GM12878 (cell line): ENCODE measurements around the gene MCC. TPM values are rescaled to one million over a fixed set of nuclear protein-coding genes. Genes with fewer than 3 reads are reported as not detected.

Source experiments
- ATAC-seq: fragments of 200-7000 bp; cut with Tn5 transposase; 3 replicates; pipeline ENCODE4 v1.9.1; 2020; ENCODE audit warnings: mild to moderate bottlenecking, moderate library complexity
- BruUV-seq: library from RNA; stranded (reverse); fragments of 400-500 nt; replicated peaks from 2 replicates; lab custom pipeline; 2021; lab: Mats Ljungman, UMichigan
- CTCF ChIA-PET: fragments of 300-600 bp; sonication (Branson Sonifier 250); formaldehyde crosslinking; extraction: SDS; loops from one replicate; lab custom pipeline; 2021; ENCODE audit warnings: inconsistent platforms; lab: Yijun Ruan, JAX
- POLR2A ChIA-PET: fragments of 350-600 bp; formaldehyde crosslinking; extraction: SDS; loops from one replicate; lab custom pipeline; 2021; ENCODE audit warnings: inconsistent platforms; lab: Charles Lee
- RAD21 ChIA-PET: fragments of 300-600 bp; sonication (Branson Sonifier 250); formaldehyde crosslinking; loops from one replicate; lab custom pipeline; 2023; ENCODE audit warnings: antibody characterized with exemption; ENCODE audit not compliant: unreplicated experiment; lab: Charles Lee
- SMC1A ChIA-PET: fragments of 300-600 bp; sonication (Branson Sonifier 250); formaldehyde crosslinking; loops from one replicate; lab custom pipeline; 2023; ENCODE audit not compliant: unreplicated experiment, uncharacterized antibody; lab: Charles Lee
- DNase-seq: peaks from one replicate; pipeline ENCODE4 v3.0.0-alpha.2; 2011; ENCODE audit warnings: low read depth, low spot score
- FAIRE-seq: peaks from 3 replicates; lab custom pipeline; 2011; peaks lifted over from hg19 to GRCh38; lab: Jason Lieb, UNC
- H2AFZ ChIP-seq: 2 replicates; pipeline ENCODE4 v1.6.0; 2011; ENCODE audit warnings: low read depth, low read length, control low read depth; ENCODE audit not compliant: control insufficient read depth
- H3K27ac ChIP-seq: 2 replicates; pipeline ENCODE4 v1.5.1; 2011; ENCODE audit warnings: control low read depth; ENCODE audit not compliant: control insufficient read depth, insufficient read depth
- H3K27me3 ChIP-seq, 2 experiments: replicated peaks in 1 of 2; 2 replicates each; pipeline versions ENCODE4 v1.6.0 to v1.6.1; 2011; ENCODE audit warnings: low read length in 1 of 2; ENCODE audit not compliant: control insufficient read depth in 2 of 2, insufficient read depth in 2 of 2
- H3K36me3 ChIP-seq, 2 experiments: 2 replicates each; pipeline ENCODE4 v1.5.1; 2011; ENCODE audit warnings: low read length in 1 of 2; ENCODE audit not compliant: control insufficient read depth in 2 of 2, insufficient read depth in 2 of 2
- H3K4me1 ChIP-seq: 2 replicates; pipeline ENCODE4 v1.6.1; 2011; ENCODE audit warnings: mild to moderate bottlenecking, low read length, moderate library complexity, mixed read lengths; ENCODE audit not compliant: control insufficient read depth, insufficient read depth
- H3K4me2 ChIP-seq: 2 replicates; pipeline ENCODE4 v1.6.0; 2011; ENCODE audit warnings: control low read depth; ENCODE audit not compliant: control insufficient read depth, insufficient read depth
- H3K4me3 ChIP-seq: fragments of 200-600 bp; sonication (generic); 2 replicates; pipeline ENCODE4 v1.5.1; 2016
- H3K79me2 ChIP-seq: 2 replicates; pipeline ENCODE4 v1.6.0; 2011; ENCODE audit warnings: low read length; ENCODE audit not compliant: control insufficient read depth, insufficient read depth
- H3K9ac ChIP-seq: 2 replicates; pipeline ENCODE4 v1.8.0; 2011; ENCODE audit warnings: low read length, control low read depth, mixed read lengths; ENCODE audit not compliant: control insufficient read depth, insufficient read depth
- H3K9me3 ChIP-seq: replicated peaks from 3 replicates; pipeline ENCODE4 v1.5.1; 2011; ENCODE audit warnings: mild to moderate bottlenecking, low read length; ENCODE audit not compliant: control insufficient read depth, insufficient read depth
- H4K20me1 ChIP-seq: 2 replicates; pipeline ENCODE4 v1.6.0; 2011; ENCODE audit not compliant: control insufficient read depth, insufficient read depth
- CBFB ChIP-seq: IDR thresholded peaks from 2 replicates; pipeline ENCODE4 v1.6.1; 2016; ENCODE audit warnings: antibody characterized with exemption, low read depth
- CREM ChIP-seq: IDR thresholded peaks from 2 replicates; pipeline ENCODE4 v1.6.1; 2014; ENCODE audit warnings: antibody characterized with exemption, low read depth
- DPF2 ChIP-seq: fragments of 450-650 bp; IDR thresholded peaks from 2 replicates; pipeline ENCODE4 v1.6.1; 2017; ENCODE audit warnings: mild to moderate bottlenecking
- EED ChIP-seq: sonication (generic); IDR thresholded peaks from 2 replicates; pipeline ENCODE4 v1.6.1; 2016; ENCODE audit warnings: antibody characterized with exemption, low read depth
- HDGF ChIP-seq: fragments of 450-650 bp; IDR thresholded peaks from 2 replicates; pipeline ENCODE4 v1.6.1; 2016; ENCODE audit warnings: antibody characterized with exemption
- KDM1A ChIP-seq: fragments of 200-600 bp; sonication (generic); IDR thresholded peaks from 2 replicates; pipeline ENCODE4 v1.6.1; 2016; ENCODE audit warnings: borderline replicate concordance
- MEF2A ChIP-seq: IDR thresholded peaks from 2 replicates; pipeline ENCODE4 v1.6.1; 2011; ENCODE audit warnings: low read depth, mild to moderate bottlenecking, low read length, moderate library complexity; ENCODE audit not compliant: insufficient read depth
- STAT1 ChIP-seq: fragments of 450-650 bp; conservative IDR thresholded peaks from 2 replicates; pipeline ENCODE4 v1.6.1; 2014; ENCODE audit warnings: antibody characterized with exemption, mild to moderate bottlenecking
- ZBED1 ChIP-seq: IDR thresholded peaks from 2 replicates; pipeline ENCODE4 v1.6.1; 2016; ENCODE audit warnings: borderline replicate concordance
- ZBTB40 ChIP-seq: fragments of 450-650 bp; IDR thresholded peaks from 2 replicates; pipeline ENCODE4 v1.6.1; 2016; ENCODE audit warnings: mild to moderate bottlenecking, moderate library complexity, borderline replicate concordance
- ZNF217 ChIP-seq: fragments of 450-650 bp; IDR thresholded peaks from 2 replicates; pipeline ENCODE4 v1.6.1; 2017; ENCODE audit warnings: antibody characterized with exemption, mild to moderate bottlenecking
- ZNF687 ChIP-seq: fragments of 450-650 bp; IDR thresholded peaks from 2 replicates; pipeline ENCODE4 v1.6.1; 2017; ENCODE audit warnings: mild to moderate bottlenecking, moderate library complexity
- ZSCAN29 ChIP-seq: fragments of 450-650 bp; IDR thresholded peaks from 2 replicates; pipeline ENCODE4 v1.6.1; 2017; ENCODE audit warnings: mild to moderate bottlenecking, moderate library complexity
- WGBS: methylation state at CpG from one replicate; pipeline ENCODE4 v1.1.6; 2016; ENCODE audit warnings: low lambda C conversion rate; ENCODE audit not compliant: insufficient replicate concordance, insufficient coverage; ENCODE audit errors: missing lambda C conversion rate; 5-methylcytosine and 5-hydroxymethylcytosine counted together
- in situ Hi-C: fragments of 300-500 bp; cut with MboI; formaldehyde crosslinking; loops from 9 replicates; pipeline ENCODE4 v1.14.3; 2018; ENCODE audit warnings: mixed read lengths
- intact Hi-C: fragments of 100-400 bp; cut with micrococcal nuclease; formaldehyde crosslinking; loops from one replicate; pipeline ENCODE4 v1.14.2; 2022; ENCODE audit not compliant: unreplicated experiment
- polyA plus RNA-seq, 11 experiments: library from polyadenylated mRNA; depleted of rRNA in 4 of 11; unstranded in 6 of 11; stranded (reverse) in 5 of 11; fragments of >200 nt; fragmentation: Nextera tagmentation in 4 of 11; fragmentation: Illumina TruSeq in 1 of 11; extraction: Ambion mirVana in 4 of 11; extraction: Trizol in 1 of 11; gene quantifications; 1 replicate in 1 of 11; 2 replicates in 10 of 11; pipeline versions ENCODE4 v1.2.1 to v1.2.3, GENCODE V29; 2011 to 2016; ENCODE audit warnings: inconsistent platforms in 2 of 11, missing spikeins in 2 of 11, low read depth in 1 of 11
- total RNA-seq, 4 experiments: library from RNA; depleted of rRNA in 3 of 4; stranded (reverse); fragments of >200 nt in 3 of 4; fragmentation: Illumina TruSeq in 1 of 4; extraction: Trizol in 1 of 4; gene quantifications; 2 replicates each; pipeline versions ENCODE4 v1.2.1 to v1.2.3, GENCODE V29; 2013 to 2021
- TF ChIP-seq, protein P1 (sequence below): fragments of 150-350 bp; IDR thresholded peaks from 2 replicates; pipeline ENCODE4 v1.6.1; 2014; ENCODE audit warnings: mild to moderate bottlenecking, low read depth, low read length

MCC gene
- total and polyA plus RNA-seq, 10 of the 15 experiments (the other 5 are each of a cell fraction or from before 2014, with no cell fraction given), result 0.03 to 0.86 (median 0.16) TPM

DNA sequence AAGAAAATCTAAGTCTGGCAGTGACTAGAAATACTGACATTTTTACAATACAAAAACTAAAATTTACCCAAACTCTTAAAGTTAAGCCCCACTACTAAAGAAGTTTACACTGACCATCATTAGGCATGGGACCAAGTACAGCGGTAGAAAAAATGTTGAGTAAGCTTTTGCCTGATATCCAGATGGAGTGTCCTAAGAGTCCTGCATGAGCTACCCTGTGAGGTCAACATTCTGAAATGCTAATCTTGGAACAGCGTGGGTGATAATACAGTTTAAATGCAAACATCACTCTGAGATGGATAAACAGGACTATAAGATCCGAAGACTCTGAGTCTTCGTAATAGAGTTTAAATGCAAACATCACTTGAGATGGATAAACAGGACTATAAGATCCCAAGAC lies 322.0 kb downstream of the MCC start:
- RAD21 ChIA-PET, result no interaction called here
- Histone ChIP-seq H3K9me3 (no peaks in the 10 kb centered on the region), H4K20me1 (no peaks in the 10 kb centered on the region), H3K4me2 (no peak overlapping the region), H2AFZ (no peak overlapping the region), H3K36me3 (no peaks in the 10 kb centered on the region), H3K27ac (no peak overlapping the region), H3K27me3 (no peaks in the 10 kb centered on the region), H3K9ac (no peak overlapping the region), H3K79me2 (no peaks in the 10 kb centered on the region), H3K4me1 (no peaks in the 10 kb centered on the region), H3K4me3 (no peak overlapping the region)
- POLR2A ChIA-PET, result no interaction called here
- CTCF ChIA-PET, result no interaction called here
- intact Hi-C loops, result no loop called here
- SMC1A ChIA-PET, result no interaction called here
- no TSS peak for BruUV-seq
- in situ Hi-C loops, result no loop called here
- WGBS, result 58% methylated on average over 4 of the region's 4 CpGs
- ATAC-seq, result no peak
- FAIRE-seq, result no peak
- DNase-seq, result no peak
- TF ChIP-seq ZNF217, result no peak
- no peak for TF ChIP-seq HDGF
- TF ChIP-seq ZNF687, result no peak
- TF ChIP-seq CBFB, result no peak
- TF ChIP-seq ZBTB40, result no peak
- TF ChIP-seq STAT1, result no peak
- no peak for TF ChIP-seq EED
- no peak for TF ChIP-seq KDM1A
- no peak for TF ChIP-seq MEF2A
- TF ChIP-seq, protein P1, sequence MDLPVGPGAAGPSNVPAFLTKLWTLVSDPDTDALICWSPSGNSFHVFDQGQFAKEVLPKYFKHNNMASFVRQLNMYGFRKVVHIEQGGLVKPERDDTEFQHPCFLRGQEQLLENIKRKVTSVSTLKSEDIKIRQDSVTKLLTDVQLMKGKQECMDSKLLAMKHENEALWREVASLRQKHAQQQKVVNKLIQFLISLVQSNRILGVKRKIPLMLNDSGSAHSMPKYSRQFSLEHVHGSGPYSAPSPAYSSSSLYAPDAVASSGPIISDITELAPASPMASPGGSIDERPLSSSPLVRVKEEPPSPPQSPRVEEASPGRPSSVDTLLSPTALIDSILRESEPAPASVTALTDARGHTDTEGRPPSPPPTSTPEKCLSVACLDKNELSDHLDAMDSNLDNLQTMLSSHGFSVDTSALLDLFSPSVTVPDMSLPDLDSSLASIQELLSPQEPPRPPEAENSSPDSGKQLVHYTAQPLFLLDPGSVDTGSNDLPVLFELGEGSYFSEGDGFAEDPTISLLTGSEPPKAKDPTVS, result no peak
- TF ChIP-seq ZSCAN29, result no peak
- no peak for TF ChIP-seq ZBED1
- no peak for TF ChIP-seq CREM
- TF ChIP-seq DPF2, result no peak
